ENCODE data around the gene TFF2.
A peak's percentile ranks its signal among the peaks of the same experiment; 100 is the strongest.

The TFF2 gene

GRCh38 chr21:42351626-42352440, 1.0 kb upstream of the TFF2 start:
- in situ Hi-C loops (cut with MboI; ENCODE audit: low pct_unique_long_range_greater_than_20kb, low sequenced_read_pairs) = no loop called here
- no peak for DNase-seq

GRCh38 chr21:42350318-42350910, 380 bp downstream of the TFF2 start:
- in situ Hi-C loops (cut with MboI; ENCODE audit: low pct_unique_long_range_greater_than_20kb, low sequenced_read_pairs) = no loop called here
- DNase-seq = no peak

GRCh38 chr21:42349420-42350317, 1.1 kb downstream of the TFF2 start:
- no peak for DNase-seq
- in situ Hi-C loops (cut with MboI; ENCODE audit: low pct_unique_long_range_greater_than_20kb, low sequenced_read_pairs) = no loop called here

GRCh38 chr21:42348762-42349161, 2.0 kb downstream of the TFF2 start:
- DNase-seq = no peak

GRCh38 chr21:42347601-42348327, 3.0 kb downstream of the TFF2 start:
- in situ Hi-C loops (cut with MboI; ENCODE audit: low pct_unique_long_range_greater_than_20kb, low sequenced_read_pairs) = no loop called here
- no peak for DNase-seq

More at GRCh38 chr21:42348762-42349161, 2.0 kb downstream of the TFF2 start:
- in situ Hi-C loops (cut with MboI; ENCODE audit: low pct_unique_long_range_greater_than_20kb, low sequenced_read_pairs) = no loop called here

- in situ Hi-C loops (cut with MboI; ENCODE audit: low pct_unique_long_range_greater_than_20kb, low sequenced_read_pairs) = no loop called here
- no peak for DNase-seq
Observed at GRCh38 chr21:42346866-42347600, 3.8 kb downstream of the TFF2 start.

GRCh38 chr21:42346441-42346840, 4.4 kb downstream of the TFF2 start:
- in situ Hi-C loops (cut with MboI; ENCODE audit: low pct_unique_long_range_greater_than_20kb, low sequenced_read_pairs) = no loop called here
- DNase-seq = no peak

- no peak for DNase-seq
Observed at GRCh38 chr21:42344631-42345030, 6.2 kb downstream of the TFF2 start.

GRCh38 chr21:42343963-42344510, 6.8 kb downstream of the TFF2 start:
- no peak for DNase-seq
- in situ Hi-C loops (cut with MboI; ENCODE audit: low pct_unique_long_range_greater_than_20kb, low sequenced_read_pairs) = no loop called here

More at GRCh38 chr21:42344631-42345030, 6.2 kb downstream of the TFF2 start:
- in situ Hi-C loops (cut with MboI; ENCODE audit: low pct_unique_long_range_greater_than_20kb, low sequenced_read_pairs) = no loop called here

- no peak for DNase-seq
- in situ Hi-C loops (cut with MboI; ENCODE audit: low pct_unique_long_range_greater_than_20kb, low sequenced_read_pairs) = no loop called here
Observed at GRCh38 chr21:42343556-42343955, 7.2 kb downstream of the TFF2 start.

- in situ Hi-C loops (cut with MboI; ENCODE audit: low pct_unique_long_range_greater_than_20kb, low sequenced_read_pairs) = no loop called here
- no peak for DNase-seq
Observed at GRCh38 chr21:42343101-42343500, 7.7 kb downstream of the TFF2 start.

- in situ Hi-C loops (cut with MboI; ENCODE audit: low pct_unique_long_range_greater_than_20kb, low sequenced_read_pairs) = no loop called here
- no peak for DNase-seq
Observed at GRCh38 chr21:42341776-42342542, 8.8 kb downstream of the TFF2 start.

- no peak for DNase-seq
- in situ Hi-C loops (cut with MboI; ENCODE audit: low pct_unique_long_range_greater_than_20kb, low sequenced_read_pairs) = no loop called here
Observed at GRCh38 chr21:42340187-42341050, 10.4 kb downstream of the TFF2 start.

- in situ Hi-C loops (cut with MboI; ENCODE audit: low pct_unique_long_range_greater_than_20kb, low sequenced_read_pairs) = no loop called here
Observed at GRCh38 chr21:42338729-42339715, 11.8 kb downstream of the TFF2 start.

GRCh38 chr21:42337830-42338728, 12.7 kb downstream of the TFF2 start:
- peak; percentile 43 for DNase-seq
- in situ Hi-C loops (cut with MboI; ENCODE audit: low pct_unique_long_range_greater_than_20kb, low sequenced_read_pairs) = no loop called here

More at GRCh38 chr21:42338729-42339715, 11.8 kb downstream of the TFF2 start:
- no peak for DNase-seq

All from KBM-7 (cell line).